Stimulated activated naive CD4-positive, alpha-beta T cell treated with Interleukin-2 at 50 U/mL for 16 hours (primary cell): ENCODE measurements around the gene CNPY1.

Experiments
- DNase-seq: peaks from one replicate; lab custom pipeline; 2025; lab: John Stamatoyannopoulos, UW

The CNPY1 gene

GRCh38 chr7:155558961-155559360, 12.6 kb upstream of the CNPY1 start:
- DNase-seq, result no peak

- no peak for DNase-seq
Observed at GRCh38 chr7:155558351-155558750, 12.0 kb upstream of the CNPY1 start.

GRCh38 chr7:155557778-155558177, 11.4 kb upstream of the CNPY1 start:
- DNase-seq, result no peak

- no peak for DNase-seq
Observed at GRCh38 chr7:155556763-155557162, 10.4 kb upstream of the CNPY1 start.

- DNase-seq, result no peak
Observed at GRCh38 chr7:155555116-155555695, 8.8 kb upstream of the CNPY1 start.

GRCh38 chr7:155553871-155554270, 7.5 kb upstream of the CNPY1 start:
- no peak for DNase-seq

GRCh38 chr7:155551785-155552611, 5.6 kb upstream of the CNPY1 start:
- DNase-seq, result no peak

- no peak for DNase-seq
Observed at GRCh38 chr7:155550916-155551315, 4.6 kb upstream of the CNPY1 start.

GRCh38 chr7:155549226-155549625, 2.9 kb upstream of the CNPY1 start:
- DNase-seq, result no peak

- no peak for DNase-seq
Observed at GRCh38 chr7:155547161-155547791, 917 bp upstream of the CNPY1 start.

- no peak for DNase-seq
Observed at GRCh38 chr7:155545348-155545747, 1.0 kb downstream of the CNPY1 start.

- DNase-seq, result no peak
Observed at GRCh38 chr7:155544485-155544884, 1.9 kb downstream of the CNPY1 start.

GRCh38 chr7:155543926-155544325, 2.4 kb downstream of the CNPY1 start:
- no peak for DNase-seq

GRCh38 chr7:155543011-155543876, 3.1 kb downstream of the CNPY1 start:
- no peak for DNase-seq

GRCh38 chr7:155541986-155542675, 4.2 kb downstream of the CNPY1 start:
- DNase-seq, result no peak

GRCh38 chr7:155540553-155540952, 5.8 kb downstream of the CNPY1 start:
- no peak for DNase-seq

GRCh38 chr7:155538293-155538692, 8.1 kb downstream of the CNPY1 start:
- no peak for DNase-seq

- DNase-seq, result no peak
Observed at GRCh38 chr7:155536451-155536850, 9.9 kb downstream of the CNPY1 start.

GRCh38 chr7:155534691-155535090, 11.7 kb downstream of the CNPY1 start:
- no peak for DNase-seq

- DNase-seq, result no peak
Observed at GRCh38 chr7:155533827-155534690, 12.3 kb downstream of the CNPY1 start.
